Glutamatergic neuron (in vitro differentiated cells): ENCODE measurements around the gene ATP8A2. TPM values are rescaled to one million over a fixed set of nuclear protein-coding genes. Genes with fewer than 3 reads are reported as not detected.

Experiments
- DNase-seq: peaks from one replicate; pipeline ENCODE4 v3.0.0; 2022
- H3K27ac Mint-ChIP-seq: one replicate; pipeline ENCODE4 v1.8.0; 2020; ENCODE audit warnings: mild to moderate bottlenecking, mixed read lengths, inconsistent platforms; ENCODE audit not compliant: unreplicated experiment
- H3K27me3 Mint-ChIP-seq: one replicate; pipeline ENCODE4 v1.8.0; 2020; ENCODE audit warnings: mild to moderate bottlenecking, moderate library complexity, mixed read lengths, inconsistent platforms; ENCODE audit not compliant: unreplicated experiment
- H3K36me3 Mint-ChIP-seq: one replicate; pipeline ENCODE4 v1.8.0; 2020; ENCODE audit warnings: mild to moderate bottlenecking, mixed read lengths, inconsistent platforms; ENCODE audit not compliant: unreplicated experiment
- H3K4me1 Mint-ChIP-seq: one replicate; pipeline ENCODE4 v1.8.0; 2020; ENCODE audit warnings: mild to moderate bottlenecking, low read depth, mixed read lengths, inconsistent platforms; ENCODE audit not compliant: unreplicated experiment
- H3K4me3 Mint-ChIP-seq: one replicate; pipeline ENCODE4 v1.8.0; 2020; ENCODE audit warnings: mild to moderate bottlenecking, mixed read lengths, inconsistent platforms; ENCODE audit not compliant: unreplicated experiment
- H3K9me3 Mint-ChIP-seq: one replicate; pipeline ENCODE4 v1.8.0; 2020; ENCODE audit warnings: mild to moderate bottlenecking, moderate library complexity, mixed read lengths, inconsistent platforms; ENCODE audit not compliant: unreplicated experiment
- CTCF ChIP-seq: fragments of 200-600 bp; sonication (generic); IDR thresholded peaks from one replicate; pipeline ENCODE4 v1.5.0; 2021; ENCODE audit not compliant: partially characterized antibody, unreplicated experiment
- total RNA-seq: library from RNA; stranded (reverse); fragmentation: NEBNext Ultra II Directional; extraction: Animal tissue kit (Norgen Biotek cat#: 25700); gene quantifications from one replicate; pipeline ENCODE4 v1.2.1, GENCODE V29; 2021; ENCODE audit not compliant: unreplicated experiment

Gene ATP8A2
- total RNA-seq, 1 donor from 2014 or later = 70.1 TPM

GRCh38 chr13:25579221-25579620 is 207.4 kb downstream of the ATP8A2 start:
- Mint-ChIP-seq H3K9me3 (peaks cover 4% of the 10 kb centered on the region), H3K36me3 (peaks cover 5% of the 10 kb centered on the region), H3K27ac (no peak overlapping the region), H3K27me3 (peaks cover 8% of the 10 kb centered on the region), H3K4me1 (peaks cover 36% of the 10 kb centered on the region), H3K4me3 (no peak overlapping the region)
- DNase-seq = no peak
- TF ChIP-seq CTCF = no peak

- peaks cover 5% of the 10 kb centered on the region for H3K27me3 Mint-ChIP-seq
- DNase-seq = no peak
- peaks cover 5% of the 10 kb centered on the region for H3K36me3 Mint-ChIP-seq
- peak overlapping the region; percentile 65 for H3K27ac Mint-ChIP-seq
- H3K4me1 Mint-ChIP-seq = peaks cover 23% of the 10 kb centered on the region
- no peak for TF ChIP-seq CTCF
- no peak overlapping the region for H3K4me3 Mint-ChIP-seq
- peaks cover 2% of the 10 kb centered on the region for H3K9me3 Mint-ChIP-seq
Observed at GRCh38 chr13:25581351-25581750, 209.6 kb downstream of the ATP8A2 start.

- DNase-seq = no peak
- peaks cover 37% of the 10 kb centered on the region for H3K4me1 Mint-ChIP-seq
- H3K27me3 Mint-ChIP-seq = peaks cover 3% of the 10 kb centered on the region
- no peak overlapping the region for H3K27ac Mint-ChIP-seq
- no peak for TF ChIP-seq CTCF
- H3K9me3 Mint-ChIP-seq = peaks cover 2% of the 10 kb centered on the region
- H3K36me3 Mint-ChIP-seq = peaks cover 5% of the 10 kb centered on the region
- H3K4me3 Mint-ChIP-seq = no peak overlapping the region
Observed at GRCh38 chr13:25584087-25584486, 212.3 kb downstream of the ATP8A2 start.

- Mint-ChIP-seq H3K4me3 (no peak overlapping the region), H3K27ac (no peak overlapping the region), H3K27me3 (peaks cover 3% of the 10 kb centered on the region), H3K9me3 (peaks cover 2% of the 10 kb centered on the region), H3K36me3 (no peaks in the 10 kb centered on the region), H3K4me1 (peaks cover 33% of the 10 kb centered on the region)
- TF ChIP-seq CTCF = no peak
- no peak for DNase-seq
Observed at GRCh38 chr13:25585000-25585399, 213.2 kb downstream of the ATP8A2 start.

- peaks cover 22% of the 10 kb centered on the region for H3K4me1 Mint-ChIP-seq
- no peak overlapping the region for H3K4me3 Mint-ChIP-seq
- H3K36me3 Mint-ChIP-seq = peaks cover 6% of the 10 kb centered on the region
- no peak for TF ChIP-seq CTCF
- H3K27ac Mint-ChIP-seq = no peak overlapping the region
- no peak for DNase-seq
- peaks cover 2% of the 10 kb centered on the region for H3K9me3 Mint-ChIP-seq
- no peaks in the 10 kb centered on the region for H3K27me3 Mint-ChIP-seq
Observed at GRCh38 chr13:25587326-25587980, 215.7 kb downstream of the ATP8A2 start.
